ENCODE data around the gene ESPNL.

Gene ESPNL

DNA sequence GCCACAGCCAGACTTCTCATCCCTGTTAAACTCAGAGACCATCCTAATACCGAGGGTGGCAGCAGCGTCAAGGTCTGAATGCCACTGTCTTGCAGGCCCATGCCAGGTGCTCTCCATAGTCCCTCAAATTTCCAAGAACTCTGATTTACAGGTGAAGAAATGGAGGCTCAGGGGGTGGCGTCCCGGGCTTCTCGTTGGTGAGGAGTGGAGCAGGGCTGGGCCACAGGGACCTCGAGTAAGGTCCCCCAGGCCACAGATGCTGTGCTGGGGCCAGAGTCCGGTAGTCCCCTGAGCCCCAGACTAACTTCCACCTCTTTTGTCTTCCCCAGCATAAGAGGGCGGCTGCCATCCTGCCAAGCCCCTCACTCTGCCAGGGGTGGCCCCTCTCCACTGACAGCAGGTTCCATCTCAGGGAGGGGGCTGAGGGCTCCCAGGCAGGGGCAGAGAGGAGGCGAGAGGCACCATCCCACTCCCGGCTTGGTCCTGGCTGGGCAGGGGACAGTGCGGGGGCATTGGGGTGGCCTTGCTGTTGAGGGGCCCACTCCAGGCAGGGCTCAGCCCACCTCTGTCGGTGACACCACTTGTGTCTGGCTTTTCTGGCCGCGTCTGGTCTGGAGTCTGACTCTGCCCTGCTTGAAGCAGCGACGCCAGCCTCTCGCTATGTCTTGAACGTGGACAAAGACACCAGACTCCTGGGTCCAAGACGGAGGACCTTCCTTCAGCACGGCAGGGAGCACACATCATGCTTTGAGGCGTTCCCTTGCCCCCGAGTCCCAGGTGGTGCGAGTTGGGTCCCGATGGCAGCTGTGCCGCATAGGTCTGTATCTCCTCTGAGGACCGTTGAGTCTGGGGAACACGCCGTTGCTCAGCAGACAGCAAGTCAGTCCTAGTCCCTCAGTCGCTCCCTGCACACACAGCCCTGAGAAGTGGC, 22.4 kb downstream of the ESPNL start:
- no peak overlapping the region for H3K9ac ChIP-seq
- TF ChIP-seq, protein P1, sequence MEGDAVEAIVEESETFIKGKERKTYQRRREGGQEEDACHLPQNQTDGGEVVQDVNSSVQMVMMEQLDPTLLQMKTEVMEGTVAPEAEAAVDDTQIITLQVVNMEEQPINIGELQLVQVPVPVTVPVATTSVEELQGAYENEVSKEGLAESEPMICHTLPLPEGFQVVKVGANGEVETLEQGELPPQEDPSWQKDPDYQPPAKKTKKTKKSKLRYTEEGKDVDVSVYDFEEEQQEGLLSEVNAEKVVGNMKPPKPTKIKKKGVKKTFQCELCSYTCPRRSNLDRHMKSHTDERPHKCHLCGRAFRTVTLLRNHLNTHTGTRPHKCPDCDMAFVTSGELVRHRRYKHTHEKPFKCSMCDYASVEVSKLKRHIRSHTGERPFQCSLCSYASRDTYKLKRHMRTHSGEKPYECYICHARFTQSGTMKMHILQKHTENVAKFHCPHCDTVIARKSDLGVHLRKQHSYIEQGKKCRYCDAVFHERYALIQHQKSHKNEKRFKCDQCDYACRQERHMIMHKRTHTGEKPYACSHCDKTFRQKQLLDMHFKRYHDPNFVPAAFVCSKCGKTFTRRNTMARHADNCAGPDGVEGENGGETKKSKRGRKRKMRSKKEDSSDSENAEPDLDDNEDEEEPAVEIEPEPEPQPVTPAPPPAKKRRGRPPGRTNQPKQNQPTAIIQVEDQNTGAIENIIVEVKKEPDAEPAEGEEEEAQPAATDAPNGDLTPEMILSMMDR (IDR thresholded peaks at IDR 0.05), result no peak
- H3K4me2 ChIP-seq (ENCODE audit: low read length), result no peak overlapping the region
- no peak overlapping the region for H3K4me3 ChIP-seq (ENCODE audit: low read depth, low read length)
- H3K36me3 ChIP-seq (ENCODE audit: control insufficient read depth, insufficient read depth, low read length), result no peaks in the 10 kb centered on the region
- H3K9me3 ChIP-seq (ENCODE audit: control insufficient read depth, low read length), result no peaks in the 10 kb centered on the region
- no peaks in the 10 kb centered on the region for H3K27me3 ChIP-seq (ENCODE audit: control insufficient read depth, insufficient read depth, low read length)
- no peak overlapping the region for H3K27ac ChIP-seq
- no peaks in the 10 kb centered on the region for H3K4me1 ChIP-seq
- H3K79me2 ChIP-seq, result no peaks in the 10 kb centered on the region
- no peak overlapping the region for H2AFZ ChIP-seq

DNA sequence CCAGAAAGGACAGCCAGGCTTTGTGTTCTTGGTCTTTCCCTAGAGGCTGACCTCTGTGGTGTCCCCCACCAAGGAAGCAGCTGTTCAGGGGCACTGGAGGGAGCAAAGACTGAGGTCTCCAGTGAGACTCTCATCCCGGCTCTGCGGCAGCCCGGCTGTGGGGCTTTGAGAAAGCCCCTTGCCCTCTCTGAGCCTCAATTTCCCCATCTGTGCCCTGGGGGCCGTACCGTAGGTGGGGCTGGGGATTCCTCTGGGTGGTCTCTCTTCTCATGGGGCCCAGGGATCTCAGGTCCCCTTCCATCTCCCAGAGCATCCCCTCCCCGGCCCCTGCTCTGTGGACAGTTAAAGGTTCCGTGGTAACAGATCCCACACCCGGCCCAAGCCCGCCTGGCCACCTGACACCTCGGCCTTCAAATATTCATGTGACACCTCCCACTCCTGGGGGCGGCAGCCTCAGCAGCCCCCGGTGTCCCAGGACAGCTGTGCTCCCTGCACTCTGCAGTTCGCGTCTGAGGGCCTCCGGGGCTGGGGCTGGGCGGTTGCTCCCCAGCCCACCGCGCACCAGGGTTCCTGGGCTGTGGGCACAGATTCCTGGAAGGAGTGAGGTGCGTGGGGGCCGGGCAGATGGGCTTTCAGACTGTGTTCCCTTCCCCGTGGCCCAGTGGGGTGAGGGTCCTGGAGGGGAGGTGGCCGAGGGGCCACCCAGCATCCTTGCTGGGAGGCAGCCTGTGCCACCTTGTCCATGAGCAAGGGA, 23.3 kb downstream of the ESPNL start:
- no peaks in the 10 kb centered on the region for H3K4me1 ChIP-seq
- H3K27me3 ChIP-seq (ENCODE audit: control insufficient read depth, insufficient read depth, low read length), result no peaks in the 10 kb centered on the region
- no peak overlapping the region for H3K27ac ChIP-seq
- H3K79me2 ChIP-seq, result no peaks in the 10 kb centered on the region
- H3K9ac ChIP-seq, result no peak overlapping the region
- TF ChIP-seq, protein P1 (IDR thresholded peaks at IDR 0.05), result no peak
- H3K4me2 ChIP-seq (ENCODE audit: low read length), result no peak overlapping the region
- H3K36me3 ChIP-seq (ENCODE audit: control insufficient read depth, insufficient read depth, low read length), result no peaks in the 10 kb centered on the region
- no peaks in the 10 kb centered on the region for H3K9me3 ChIP-seq (ENCODE audit: control insufficient read depth, low read length)
- no peak overlapping the region for H2AFZ ChIP-seq
- no peak overlapping the region for H3K4me3 ChIP-seq (ENCODE audit: low read depth, low read length)

DNA sequence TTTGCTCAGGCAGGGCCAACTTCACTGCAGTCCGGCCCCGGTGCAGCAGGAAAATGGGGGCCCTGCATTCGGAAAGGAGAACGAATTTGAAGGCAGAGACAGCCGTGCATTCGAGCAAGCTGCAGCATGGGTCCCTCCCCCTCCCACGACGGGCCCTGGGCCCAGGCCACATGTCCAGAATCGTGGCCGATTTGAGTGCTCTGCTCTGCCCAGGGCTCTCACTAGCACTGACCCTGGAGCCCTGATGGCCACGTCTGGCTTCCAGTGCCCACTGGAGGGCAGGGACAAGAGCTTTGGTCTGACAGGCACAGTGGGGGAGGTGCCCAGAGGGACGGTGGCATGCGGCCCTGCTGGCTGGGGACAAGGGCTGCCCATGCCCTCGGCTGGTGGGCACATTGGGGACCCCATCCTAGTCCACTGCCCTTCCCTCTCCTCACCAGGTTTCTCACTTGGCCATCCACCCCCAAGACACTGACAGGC, 23.9 kb downstream of the ESPNL start:
- Histone ChIP-seq H3K4me2 (ENCODE audit: low read length) (no peak overlapping the region), H3K9ac (no peak overlapping the region), H3K4me3 (ENCODE audit: low read depth, low read length) (no peak overlapping the region), H3K79me2 (no peaks in the 10 kb centered on the region), H2AFZ (no peak overlapping the region), H3K9me3 (ENCODE audit: control insufficient read depth, low read length) (no peaks in the 10 kb centered on the region), H3K36me3 (ENCODE audit: control insufficient read depth, insufficient read depth, low read length) (no peaks in the 10 kb centered on the region), H3K27me3 (ENCODE audit: control insufficient read depth, insufficient read depth, low read length) (no peaks in the 10 kb centered on the region), H3K27ac (no peak overlapping the region), H3K4me1 (no peaks in the 10 kb centered on the region)
- TF ChIP-seq, protein P1 (IDR thresholded peaks at IDR 0.05), result no peak

DNA sequence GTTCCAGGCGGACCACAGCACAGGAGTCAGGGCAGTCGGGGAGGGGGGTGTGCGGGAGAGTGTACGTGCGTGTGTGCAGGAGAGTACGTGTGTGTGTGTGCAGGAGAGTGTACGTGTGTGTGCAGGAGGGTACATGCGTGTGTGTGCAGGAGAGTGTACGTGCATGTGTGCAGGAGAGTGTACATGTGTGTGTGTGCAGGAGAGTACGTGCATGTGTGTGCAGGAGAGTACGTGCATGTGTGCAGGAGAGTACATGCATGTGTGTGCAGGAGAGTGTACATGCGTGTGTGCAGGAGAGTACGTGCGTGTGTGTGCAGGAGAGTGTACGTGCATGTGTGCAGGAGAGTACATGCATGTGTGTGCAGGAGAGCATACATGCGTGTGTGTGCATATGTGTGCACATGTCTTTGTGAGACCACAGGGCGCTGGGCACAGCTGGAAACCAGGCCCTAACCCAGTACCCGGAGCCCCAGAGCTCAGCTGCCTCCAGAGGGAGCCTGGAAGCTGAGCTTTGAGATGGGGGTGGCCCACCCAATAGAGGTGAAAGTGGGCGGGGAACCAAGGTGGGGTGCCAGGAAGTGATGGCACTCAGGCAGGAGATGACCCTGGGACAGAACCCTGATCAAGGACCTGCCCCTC, 24.5 kb downstream of the ESPNL start:
- no peak overlapping the region for H3K27ac ChIP-seq
- no peaks in the 10 kb centered on the region for H3K27me3 ChIP-seq (ENCODE audit: control insufficient read depth, insufficient read depth, low read length)
- no peaks in the 10 kb centered on the region for H3K4me1 ChIP-seq
- no peak overlapping the region for H3K4me3 ChIP-seq (ENCODE audit: low read depth, low read length)
- H3K9me3 ChIP-seq (ENCODE audit: control insufficient read depth, low read length), result no peaks in the 10 kb centered on the region
- H3K9ac ChIP-seq, result no peak overlapping the region
- H2AFZ ChIP-seq, result no peak overlapping the region
- no peak overlapping the region for H3K4me2 ChIP-seq (ENCODE audit: low read length)
- H3K79me2 ChIP-seq, result no peaks in the 10 kb centered on the region
- no peaks in the 10 kb centered on the region for H3K36me3 ChIP-seq (ENCODE audit: control insufficient read depth, insufficient read depth, low read length)
- TF ChIP-seq, protein P1 (IDR thresholded peaks at IDR 0.05), result no peak

Measured in parathyroid adenoma (tissue), 2 donors.